HepG2 (cell line): ENCODE results near the gene CCDC170. TPM values are rescaled to one million over a fixed set of nuclear protein-coding genes. Genes with fewer than 3 reads are reported as not detected.

Experiments
- HDAC2 ChIP-seq: sonication (generic); formaldehyde crosslinking; IDR thresholded peaks from 2 replicates; pipeline ENCODE4 v1.4.0; 2020; ENCODE audit warnings: missing genetic modification reagents
- KLF9 ChIP-seq: IDR thresholded peaks from 2 replicates; pipeline ENCODE4 v1.6.1; 2016; ENCODE audit warnings: low read depth
- MXI1 ChIP-seq: IDR thresholded peaks from 3 replicates; pipeline ENCODE4 v1.6.1; 2012; ENCODE audit warnings: low read depth, low read length, inconsistent platforms, borderline replicate concordance
- SAFB2 ChIP-seq: sonication (generic); formaldehyde crosslinking; IDR thresholded peaks from 2 replicates; pipeline ENCODE4 v1.5.1; 2020; ENCODE audit warnings: missing genetic modification reagents, low read depth, mild to moderate bottlenecking, borderline replicate concordance
- SRSF1 ChIP-seq: fragments of 200-400 bp; formaldehyde crosslinking; optimal IDR thresholded peaks from 2 replicates; pipeline ENCODE3; 2017; ENCODE audit warnings: mild to moderate bottlenecking, low read depth, low read length, moderate library complexity
- TRIM24 ChIP-seq: sonication (generic); formaldehyde crosslinking; IDR thresholded peaks from 2 replicates; pipeline ENCODE4 v1.8.0; 2022; ENCODE audit warnings: mild to moderate bottlenecking, missing genetic modification reagents
- ZBTB42 ChIP-seq: sonication (generic); formaldehyde crosslinking; IDR thresholded peaks from 2 replicates; pipeline ENCODE4 v1.5.0; 2020; ENCODE audit warnings: mild to moderate bottlenecking, missing genetic modification reagents
- ZNF543 ChIP-seq: sonication (generic); formaldehyde crosslinking; IDR thresholded peaks from 2 replicates; pipeline ENCODE4 v1.4.0; 2020; ENCODE audit warnings: mild to moderate bottlenecking, missing genetic modification reagents
- ZNF577 ChIP-seq: sonication (generic); formaldehyde crosslinking; IDR thresholded peaks from 2 replicates; pipeline ENCODE4 v1.4.0; 2020; ENCODE audit warnings: mild to moderate bottlenecking, low read depth, missing genetic modification reagents, borderline replicate concordance
- ZNF75D ChIP-seq: sonication (generic); formaldehyde crosslinking; IDR thresholded peaks from 2 replicates; pipeline ENCODE4 v1.8.1; 2023; ENCODE audit warnings: missing genetic modification reagents, mild to moderate bottlenecking, borderline replicate concordance
- ZNF792 ChIP-seq: IDR thresholded peaks from 2 replicates; pipeline ENCODE4 v1.6.1; 2016
- polyA plus RNA-seq, 8 experiments: library from polyadenylated mRNA; depleted of rRNA in 3 of 8; stranded (reverse) in 7 of 8; unstranded in 1 of 8; fragments of >200 nt; fragmentation: Illumina TruSeq in 4 of 8; extraction: Trizol in 4 of 8; gene quantifications; 2 replicates each; pipeline versions ENCODE4 v1.2.1 to v1.2.3, GENCODE V29; 2011 to 2016; ENCODE audit warnings: low read depth in 4 of 8, missing spikeins in 1 of 8, mixed read lengths in 1 of 8; ENCODE audit not compliant: insufficient read depth in 1 of 8
- total RNA-seq, 5 experiments: library from RNA; depleted of rRNA; stranded (reverse); fragments of >200 nt; fragmentation: Illumina TruSeq; extraction: Trizol; gene quantifications; 2 replicates each; pipeline ENCODE4 v1.2.3, GENCODE V29; 2016; ENCODE audit warnings: low read depth in 1 of 5
- TF ChIP-seq, protein P1 (sequence below): sonication (generic); formaldehyde crosslinking; IDR thresholded peaks from 2 replicates; pipeline ENCODE4 v1.5.0; 2020; ENCODE audit warnings: missing genetic modification reagents
- TF ChIP-seq, protein P2 (sequence below): sonication (generic); formaldehyde crosslinking; IDR thresholded peaks from 2 replicates; pipeline ENCODE4 v1.5.0; 2020; ENCODE audit warnings: mild to moderate bottlenecking, missing genetic modification reagents
- TF ChIP-seq, protein P3 (sequence below): sonication (generic); formaldehyde crosslinking; IDR thresholded peaks from 2 replicates; pipeline ENCODE4 v1.9.0; 2021; ENCODE audit warnings: missing genetic modification reagents, borderline replicate concordance
- TF ChIP-seq, protein P4 (sequence below): IDR thresholded peaks from 2 replicates; pipeline ENCODE4 v1.6.1; 2012; ENCODE audit warnings: low read length, improper control_type of control experiment
- TF ChIP-seq, protein P5 (sequence below): sonication (generic); formaldehyde crosslinking; IDR thresholded peaks from 2 replicates; pipeline ENCODE4 v1.5.0; 2020; ENCODE audit warnings: mild to moderate bottlenecking, missing genetic modification reagents, borderline replicate concordance

The CCDC170 gene
- total and polyA plus RNA-seq, 2 of the 13 experiments (the other 11 are each of a cell fraction or from before 2014, with no cell fraction given) = 0.90 to 5.1 TPM

DNA sequence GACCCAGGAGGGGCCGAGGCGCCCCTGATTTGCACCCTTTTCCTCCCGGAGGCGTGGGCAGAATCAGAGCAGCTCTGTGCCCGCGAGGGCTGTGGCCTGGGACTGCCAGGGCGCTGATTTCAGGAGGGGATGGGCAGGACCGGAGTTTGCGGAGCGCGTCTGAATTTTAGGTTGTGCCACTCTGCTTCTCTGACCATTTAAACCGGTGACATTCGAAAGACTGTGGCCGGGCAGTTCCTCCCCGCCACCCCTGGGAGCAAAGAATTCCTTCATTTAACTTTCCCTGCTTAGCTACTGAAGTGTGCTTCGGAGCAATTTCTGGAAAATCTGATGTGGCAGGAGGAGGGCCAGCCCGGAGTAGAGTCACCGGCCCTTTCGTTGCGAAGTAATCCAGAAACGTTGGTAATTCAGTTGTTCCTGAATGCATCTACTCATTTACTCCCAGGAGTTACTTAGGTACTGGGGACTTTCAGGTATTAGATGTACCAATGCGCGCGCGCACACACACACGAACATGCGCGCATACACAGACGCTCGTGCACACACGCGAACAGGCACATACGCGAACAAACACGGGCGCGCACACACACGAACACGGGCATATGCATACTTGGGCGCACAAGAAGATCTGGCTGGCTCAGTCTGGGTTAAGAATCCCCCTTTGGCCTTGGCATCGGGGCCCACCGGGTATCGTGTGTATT lies 568 bp downstream of the CCDC170 start (continued):
- TF ChIP-seq KLF9 (no peak), SAFB2 (CRISPR knock-in tag) (no peak), HDAC2 (peak; percentile 49), ZNF577 (no peak), ZNF75D (CRISPR knock-in tag) (no peak), ZNF792 (CRISPR knock-in tag) (no peak), ZNF543 (CRISPR knock-in tag) (no peak), TRIM24 (CRISPR knock-in tag) (no peak), ZBTB42 (no peak), SRSF1 (no peak), MXI1 (peak; percentile 80; the same call in 2 of the 3 replicates)
- TF ChIP-seq, protein P1, sequence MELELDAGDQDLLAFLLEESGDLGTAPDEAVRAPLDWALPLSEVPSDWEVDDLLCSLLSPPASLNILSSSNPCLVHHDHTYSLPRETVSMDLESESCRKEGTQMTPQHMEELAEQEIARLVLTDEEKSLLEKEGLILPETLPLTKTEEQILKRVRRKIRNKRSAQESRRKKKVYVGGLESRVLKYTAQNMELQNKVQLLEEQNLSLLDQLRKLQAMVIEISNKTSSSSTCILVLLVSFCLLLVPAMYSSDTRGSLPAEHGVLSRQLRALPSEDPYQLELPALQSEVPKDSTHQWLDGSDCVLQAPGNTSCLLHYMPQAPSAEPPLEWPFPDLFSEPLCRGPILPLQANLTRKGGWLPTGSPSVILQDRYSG (CRISPR knock-in tag) = no peak
- TF ChIP-seq, protein P2, sequence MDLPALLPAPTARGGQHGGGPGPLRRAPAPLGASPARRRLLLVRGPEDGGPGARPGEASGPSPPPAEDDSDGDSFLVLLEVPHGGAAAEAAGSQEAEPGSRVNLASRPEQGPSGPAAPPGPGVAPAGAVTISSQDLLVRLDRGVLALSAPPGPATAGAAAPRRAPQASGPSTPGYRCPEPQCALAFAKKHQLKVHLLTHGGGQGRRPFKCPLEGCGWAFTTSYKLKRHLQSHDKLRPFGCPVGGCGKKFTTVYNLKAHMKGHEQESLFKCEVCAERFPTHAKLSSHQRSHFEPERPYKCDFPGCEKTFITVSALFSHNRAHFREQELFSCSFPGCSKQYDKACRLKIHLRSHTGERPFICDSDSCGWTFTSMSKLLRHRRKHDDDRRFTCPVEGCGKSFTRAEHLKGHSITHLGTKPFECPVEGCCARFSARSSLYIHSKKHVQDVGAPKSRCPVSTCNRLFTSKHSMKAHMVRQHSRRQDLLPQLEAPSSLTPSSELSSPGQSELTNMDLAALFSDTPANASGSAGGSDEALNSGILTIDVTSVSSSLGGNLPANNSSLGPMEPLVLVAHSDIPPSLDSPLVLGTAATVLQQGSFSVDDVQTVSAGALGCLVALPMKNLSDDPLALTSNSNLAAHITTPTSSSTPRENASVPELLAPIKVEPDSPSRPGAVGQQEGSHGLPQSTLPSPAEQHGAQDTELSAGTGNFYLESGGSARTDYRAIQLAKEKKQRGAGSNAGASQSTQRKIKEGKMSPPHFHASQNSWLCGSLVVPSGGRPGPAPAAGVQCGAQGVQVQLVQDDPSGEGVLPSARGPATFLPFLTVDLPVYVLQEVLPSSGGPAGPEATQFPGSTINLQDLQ (CRISPR knock-in tag) = no peak
- TF ChIP-seq, protein P3, sequence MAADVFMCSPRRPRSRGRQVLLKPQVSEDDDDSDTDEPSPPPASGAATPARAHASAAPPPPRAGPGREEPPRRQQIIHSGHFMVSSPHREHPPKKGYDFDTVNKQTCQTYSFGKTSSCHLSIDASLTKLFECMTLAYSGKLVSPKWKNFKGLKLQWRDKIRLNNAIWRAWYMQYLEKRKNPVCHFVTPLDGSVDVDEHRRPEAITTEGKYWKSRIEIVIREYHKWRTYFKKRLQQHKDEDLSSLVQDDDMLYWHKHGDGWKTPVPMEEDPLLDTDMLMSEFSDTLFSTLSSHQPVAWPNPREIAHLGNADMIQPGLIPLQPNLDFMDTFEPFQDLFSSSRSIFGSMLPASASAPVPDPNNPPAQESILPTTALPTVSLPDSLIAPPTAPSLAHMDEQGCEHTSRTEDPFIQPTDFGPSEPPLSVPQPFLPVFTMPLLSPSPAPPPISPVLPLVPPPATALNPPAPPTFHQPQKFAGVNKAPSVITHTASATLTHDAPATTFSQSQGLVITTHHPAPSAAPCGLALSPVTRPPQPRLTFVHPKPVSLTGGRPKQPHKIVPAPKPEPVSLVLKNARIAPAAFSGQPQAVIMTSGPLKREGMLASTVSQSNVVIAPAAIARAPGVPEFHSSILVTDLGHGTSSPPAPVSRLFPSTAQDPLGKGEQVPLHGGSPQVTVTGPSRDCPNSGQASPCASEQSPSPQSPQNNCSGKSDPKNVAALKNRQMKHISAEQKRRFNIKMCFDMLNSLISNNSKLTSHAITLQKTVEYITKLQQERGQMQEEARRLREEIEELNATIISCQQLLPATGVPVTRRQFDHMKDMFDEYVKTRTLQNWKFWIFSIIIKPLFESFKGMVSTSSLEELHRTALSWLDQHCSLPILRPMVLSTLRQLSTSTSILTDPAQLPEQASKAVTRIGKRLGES (CRISPR knock-in tag) = no peak
- TF ChIP-seq, protein P4, sequence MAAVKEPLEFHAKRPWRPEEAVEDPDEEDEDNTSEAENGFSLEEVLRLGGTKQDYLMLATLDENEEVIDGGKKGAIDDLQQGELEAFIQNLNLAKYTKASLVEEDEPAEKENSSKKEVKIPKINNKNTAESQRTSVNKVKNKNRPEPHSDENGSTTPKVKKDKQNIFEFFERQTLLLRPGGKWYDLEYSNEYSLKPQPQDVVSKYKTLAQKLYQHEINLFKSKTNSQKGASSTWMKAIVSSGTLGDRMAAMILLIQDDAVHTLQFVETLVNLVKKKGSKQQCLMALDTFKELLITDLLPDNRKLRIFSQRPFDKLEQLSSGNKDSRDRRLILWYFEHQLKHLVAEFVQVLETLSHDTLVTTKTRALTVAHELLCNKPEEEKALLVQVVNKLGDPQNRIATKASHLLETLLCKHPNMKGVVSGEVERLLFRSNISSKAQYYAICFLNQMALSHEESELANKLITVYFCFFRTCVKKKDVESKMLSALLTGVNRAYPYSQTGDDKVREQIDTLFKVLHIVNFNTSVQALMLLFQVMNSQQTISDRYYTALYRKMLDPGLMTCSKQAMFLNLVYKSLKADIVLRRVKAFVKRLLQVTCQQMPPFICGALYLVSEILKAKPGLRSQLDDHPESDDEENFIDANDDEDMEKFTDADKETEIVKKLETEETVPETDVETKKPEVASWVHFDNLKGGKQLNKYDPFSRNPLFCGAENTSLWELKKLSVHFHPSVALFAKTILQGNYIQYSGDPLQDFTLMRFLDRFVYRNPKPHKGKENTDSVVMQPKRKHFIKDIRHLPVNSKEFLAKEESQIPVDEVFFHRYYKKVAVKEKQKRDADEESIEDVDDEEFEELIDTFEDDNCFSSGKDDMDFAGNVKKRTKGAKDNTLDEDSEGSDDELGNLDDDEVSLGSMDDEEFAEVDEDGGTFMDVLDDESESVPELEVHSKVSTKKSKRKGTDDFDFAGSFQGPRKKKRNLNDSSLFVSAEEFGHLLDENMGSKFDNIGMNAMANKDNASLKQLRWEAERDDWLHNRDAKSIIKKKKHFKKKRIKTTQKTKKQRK = no peak
- TF ChIP-seq, protein P5, sequence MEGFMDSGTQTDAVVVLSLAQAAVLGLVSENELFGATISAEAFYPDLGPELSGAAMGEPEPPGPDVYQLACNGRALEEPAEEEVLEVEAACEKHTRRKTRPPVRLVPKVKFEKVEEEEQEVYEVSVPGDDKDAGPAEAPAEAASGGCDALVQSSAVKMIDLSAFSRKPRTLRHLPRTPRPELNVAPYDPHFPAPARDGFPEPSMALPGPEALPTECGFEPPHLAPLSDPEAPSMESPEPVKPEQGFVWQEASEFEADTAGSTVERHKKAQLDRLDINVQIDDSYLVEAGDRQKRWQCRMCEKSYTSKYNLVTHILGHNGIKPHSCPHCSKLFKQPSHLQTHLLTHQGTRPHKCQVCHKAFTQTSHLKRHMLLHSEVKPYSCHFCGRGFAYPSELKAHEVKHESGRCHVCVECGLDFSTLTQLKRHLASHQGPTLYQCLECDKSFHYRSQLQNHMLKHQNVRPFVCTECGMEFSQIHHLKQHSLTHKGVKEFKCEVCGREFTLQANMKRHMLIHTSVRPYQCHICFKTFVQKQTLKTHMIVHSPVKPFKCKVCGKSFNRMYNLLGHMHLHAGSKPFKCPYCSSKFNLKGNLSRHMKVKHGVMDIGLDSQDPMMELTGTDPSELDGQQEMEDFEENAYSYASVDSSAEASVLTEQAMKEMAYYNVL (CRISPR knock-in tag) = no peak
